Ectodermal cell (in vitro differentiated cells): ENCODE measurements around the gene CSTPP1.

Source experiments
- H3K27ac ChIP-seq: 2 replicates; pipeline ENCODE4 v1.7.0; 2013; ENCODE audit warnings: mild to moderate bottlenecking, low read depth, low read length; ENCODE audit not compliant: insufficient read depth, poor library complexity, severe bottlenecking
- H3K27me3 ChIP-seq: 2 replicates; pipeline ENCODE4 v1.7.0; 2013; ENCODE audit warnings: mild to moderate bottlenecking, low read length; ENCODE audit not compliant: insufficient read depth, control insufficient read depth, poor library complexity, severe bottlenecking
- H3K36me3 ChIP-seq: one replicate; pipeline ENCODE4 v1.7.0; 2013; ENCODE audit warnings: low read length; ENCODE audit not compliant: control insufficient read depth, insufficient read depth
- H3K4me1 ChIP-seq: one replicate; pipeline ENCODE4 v1.7.0; 2013; ENCODE audit warnings: low read length; ENCODE audit not compliant: control insufficient read depth, insufficient read depth
- H3K4me3 ChIP-seq: 2 replicates; pipeline ENCODE4 v1.7.0; 2013; ENCODE audit warnings: low read depth, low read length, control low read depth; ENCODE audit not compliant: insufficient read depth
- H3K9me3 ChIP-seq: 2 replicates; pipeline ENCODE4 v1.7.0; 2013; ENCODE audit warnings: mild to moderate bottlenecking, low read length, moderate library complexity; ENCODE audit not compliant: control insufficient read depth
- WGBS, 2 experiments: methylation state at CpG; one replicate each; pipeline ENCODE4 v1.1.7; 2013; ENCODE audit warnings: missing lambda C conversion rate in 2 of 2; 5-methylcytosine and 5-hydroxymethylcytosine counted together

CSTPP1 gene

GRCh38 chr11:47180006-47180787 is 243.6 kb downstream of the CSTPP1 start:
- no peaks in the 10 kb centered on the region for H3K9me3 ChIP-seq
- no peak overlapping the region for H3K4me3 ChIP-seq
- no peaks in the 10 kb centered on the region for H3K36me3 ChIP-seq
- H3K27ac ChIP-seq = no peak overlapping the region
- H3K4me1 ChIP-seq = peaks cover 15% of the 10 kb centered on the region
- peaks cover 4% of the 10 kb centered on the region for H3K27me3 ChIP-seq
- WGBS, 2 experiments = 96% methylated on average over 35 of the region's 35 CpGs

DNA sequence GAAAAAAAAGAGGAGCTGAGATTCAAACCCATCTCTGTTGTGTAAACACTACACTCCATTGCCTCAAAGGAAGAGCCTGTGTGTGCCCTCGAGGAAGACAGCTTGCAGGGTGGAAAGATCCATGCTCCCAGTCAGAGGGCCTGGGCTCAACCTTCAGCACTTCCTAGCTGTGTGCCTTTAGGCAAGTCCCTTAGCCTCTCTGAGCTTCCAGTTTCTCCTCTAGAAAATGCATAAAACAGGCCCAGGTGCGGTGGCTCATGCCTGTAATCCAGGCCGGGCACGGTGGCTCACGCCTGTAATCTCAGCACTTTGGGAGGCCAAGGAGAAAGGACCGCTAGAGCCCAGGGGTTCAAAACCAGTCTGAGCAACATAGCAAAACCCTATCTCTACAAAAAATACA is 244.7 kb downstream of the CSTPP1 start:
- no peak overlapping the region for H3K27ac ChIP-seq
- WGBS, 2 experiments = 95 to 97% methylated on average over 6 of the region's 6 CpGs
- H3K9me3 ChIP-seq = no peaks in the 10 kb centered on the region
- no peaks in the 10 kb centered on the region for H3K36me3 ChIP-seq
- peaks cover 15% of the 10 kb centered on the region for H3K4me1 ChIP-seq
- H3K4me3 ChIP-seq = no peak overlapping the region
- peaks cover 14% of the 10 kb centered on the region for H3K27me3 ChIP-seq

DNA sequence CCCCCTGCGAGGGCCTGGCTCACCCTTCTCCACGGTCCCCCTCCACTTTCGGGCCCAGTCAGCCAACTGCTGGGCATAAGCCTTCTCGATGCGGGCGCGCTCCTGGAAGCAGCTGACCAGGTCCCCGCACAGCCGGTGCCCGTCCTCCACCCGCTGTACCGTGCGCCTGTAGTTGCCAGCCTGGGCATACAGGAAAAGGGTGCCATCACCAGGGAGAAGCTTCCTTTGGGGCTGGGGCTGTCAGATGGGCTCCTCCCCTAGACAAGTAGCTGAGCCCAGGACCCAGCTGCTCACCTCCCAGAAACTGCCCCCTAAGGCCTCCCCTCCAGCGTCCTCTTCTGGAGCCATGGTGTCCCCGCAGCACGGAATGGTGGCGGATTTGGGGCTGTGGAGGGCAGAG is 245.8 kb downstream of the CSTPP1 start:
- Histone ChIP-seq H3K4me1 (peaks cover 24% of the 10 kb centered on the region), H3K4me3 (no peak overlapping the region), H3K27me3 (peaks cover 25% of the 10 kb centered on the region), H3K36me3 (no peaks in the 10 kb centered on the region), H3K27ac (no peak overlapping the region), H3K9me3 (no peaks in the 10 kb centered on the region)
- WGBS, 2 experiments = 94 to 97% methylated on average over 17 of the region's 17 CpGs

DNA sequence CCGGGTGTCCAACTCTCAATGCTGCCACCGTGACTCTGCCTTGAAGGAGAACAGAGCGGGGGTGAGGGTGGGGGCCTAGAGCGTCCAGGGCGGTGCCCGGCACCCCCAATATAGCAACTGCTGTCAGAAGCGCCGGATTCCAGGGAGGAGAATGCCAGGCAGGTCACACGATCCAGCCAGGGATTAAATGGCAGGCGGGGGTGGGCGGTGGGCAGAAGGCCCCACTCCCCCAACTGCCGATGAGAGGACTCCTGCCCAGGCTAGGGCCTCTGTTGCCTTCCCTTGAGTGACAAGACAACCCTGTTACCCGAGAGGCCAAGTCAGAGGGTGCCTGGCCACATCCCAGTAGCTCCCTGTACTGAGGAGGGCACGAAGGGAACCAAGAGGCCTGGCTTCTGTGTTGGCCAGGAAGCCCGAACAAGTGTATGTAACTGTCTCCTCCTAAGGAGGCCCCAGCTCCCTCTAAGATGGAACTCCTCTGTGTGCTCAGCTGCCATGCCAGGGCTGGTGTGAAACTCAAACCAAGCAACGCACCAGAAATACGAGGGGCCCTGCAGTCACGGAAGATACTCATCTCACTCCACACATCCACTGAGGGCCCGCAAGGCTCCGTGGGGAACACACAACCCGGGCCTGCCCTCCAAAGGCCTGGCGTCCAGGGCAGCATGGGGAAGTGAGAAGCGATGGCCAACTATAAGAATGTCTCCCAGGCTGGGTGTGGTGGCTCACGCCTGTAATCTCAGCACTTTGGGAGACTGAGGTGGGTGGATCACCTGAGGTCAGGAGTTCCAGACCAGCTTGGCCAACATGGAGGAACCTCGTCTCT is 246.7 kb downstream of the CSTPP1 start:
- Histone ChIP-seq H3K27ac (no peak overlapping the region), H3K9me3 (no peaks in the 10 kb centered on the region), H3K27me3 (peaks cover 34% of the 10 kb centered on the region), H3K36me3 (no peaks in the 10 kb centered on the region), H3K4me3 (no peak overlapping the region), H3K4me1 (peaks cover 24% of the 10 kb centered on the region)
- WGBS, 2 experiments = 94% methylated on average over 25 of the region's 25 CpGs

DNA sequence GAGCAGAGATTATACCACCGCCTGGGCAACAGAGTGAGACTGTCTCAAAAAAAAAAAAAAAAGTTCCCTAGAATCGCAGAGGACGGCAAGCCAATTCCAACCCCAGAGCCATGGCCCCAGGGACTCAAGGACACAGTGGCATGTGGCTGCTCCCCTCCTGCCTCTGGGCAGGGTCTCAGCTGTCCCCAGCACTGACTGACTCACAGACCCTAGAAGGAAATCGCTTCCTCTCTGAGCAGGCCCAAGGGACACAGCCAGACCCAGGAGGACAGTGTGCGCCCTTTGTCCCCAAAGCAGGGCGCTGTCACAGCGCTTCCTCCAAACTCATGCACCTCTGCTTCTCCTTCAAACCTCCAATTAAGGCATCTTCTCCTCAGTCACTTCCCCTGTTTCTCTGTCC is 247.4 kb downstream of the CSTPP1 start:
- Histone ChIP-seq H3K36me3 (no peaks in the 10 kb centered on the region), H3K4me1 (peaks cover 24% of the 10 kb centered on the region), H3K27me3 (peaks cover 40% of the 10 kb centered on the region), H3K27ac (no peak overlapping the region), H3K4me3 (no peak overlapping the region), H3K9me3 (no peaks in the 10 kb centered on the region)
- 92 to 94% methylated on average over 7 of the region's 7 CpGs for WGBS, 2 experiments

GRCh38 chr11:47184711-47185304 is 248.2 kb downstream of the CSTPP1 start:
- Histone ChIP-seq H3K27ac (no peak overlapping the region), H3K36me3 (no peaks in the 10 kb centered on the region), H3K27me3 (peaks cover 49% of the 10 kb centered on the region), H3K4me3 (peak overlapping the region; percentile 50), H3K4me1 (peaks cover 24% of the 10 kb centered on the region), H3K9me3 (no peaks in the 10 kb centered on the region)
- WGBS, 2 experiments = 40 to 41% methylated on average over 13 of the region's 13 CpGs

- WGBS, 2 experiments = 1 to 2% methylated on average over 50 of the region's 50 CpGs
- no peak overlapping the region for H3K27ac ChIP-seq
- no peaks in the 10 kb centered on the region for H3K9me3 ChIP-seq
- H3K4me3 ChIP-seq = peak overlapping the region; percentile 50
- H3K4me1 ChIP-seq = peaks cover 24% of the 10 kb centered on the region
- no peaks in the 10 kb centered on the region for H3K36me3 ChIP-seq
- peaks cover 50% of the 10 kb centered on the region for H3K27me3 ChIP-seq
These were observed 248.9 kb downstream of the CSTPP1 start for GRCh38 chr11:47185305-47186075.

DNA sequence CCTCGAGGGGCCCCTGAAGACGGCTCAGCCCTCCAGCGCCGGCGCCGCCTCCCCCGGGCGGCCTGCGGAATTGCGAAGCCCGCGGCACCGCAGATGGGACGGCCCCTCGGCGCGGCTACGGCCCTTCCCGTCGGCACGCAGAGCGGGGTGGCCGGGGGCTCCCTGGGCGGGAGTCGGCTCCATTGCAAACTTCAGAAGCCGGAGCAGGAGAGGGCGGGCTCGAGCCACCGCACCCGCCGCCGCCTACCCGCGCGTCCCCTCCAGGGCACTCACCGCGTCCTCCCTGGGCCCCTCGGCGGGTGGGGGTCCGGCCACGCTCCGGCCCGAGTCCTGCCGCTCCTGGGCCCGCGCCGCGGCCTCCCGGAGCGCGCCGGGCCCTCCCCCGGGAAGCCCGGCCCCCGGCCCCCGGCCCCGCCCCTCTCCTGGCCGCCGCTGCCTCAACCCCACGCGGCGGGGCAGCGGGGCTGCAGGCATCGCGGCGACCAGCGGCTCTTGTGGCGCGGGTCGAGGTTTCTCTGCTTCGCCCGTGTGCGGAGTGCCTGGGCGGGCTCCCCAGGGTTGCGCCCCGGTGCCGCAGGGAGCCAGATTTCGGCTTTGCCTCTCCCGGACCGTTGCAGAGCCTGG is 249.6 kb downstream of the CSTPP1 start, which contains the start of gene PACSIN3:
Gene PACSIN3, minus strand, starts transcription at position 359 of the 624 bp plus-strand sequence. CDS start 3,707 bp downstream, outside the sequence.
- Histone ChIP-seq H3K9me3 (no peaks in the 10 kb centered on the region), H3K36me3 (no peaks in the 10 kb centered on the region), H3K27me3 (peaks cover 50% of the 10 kb centered on the region), H3K4me3 (peak within 1 kb of the TSS; percentile 50), H3K27ac (no peak within 1 kb of the TSS), H3K4me1 (peaks cover 24% of the 10 kb centered on the region)
- 0% methylated on average over 80 of the region's 80 CpGs for WGBS, 2 experiments
